ENCODE results near the gene FCER1G.

GRCh38 chr1:161222175-161223019 is 7.3 kb downstream of the FCER1G start:
- TF ChIP-seq, protein P1, sequence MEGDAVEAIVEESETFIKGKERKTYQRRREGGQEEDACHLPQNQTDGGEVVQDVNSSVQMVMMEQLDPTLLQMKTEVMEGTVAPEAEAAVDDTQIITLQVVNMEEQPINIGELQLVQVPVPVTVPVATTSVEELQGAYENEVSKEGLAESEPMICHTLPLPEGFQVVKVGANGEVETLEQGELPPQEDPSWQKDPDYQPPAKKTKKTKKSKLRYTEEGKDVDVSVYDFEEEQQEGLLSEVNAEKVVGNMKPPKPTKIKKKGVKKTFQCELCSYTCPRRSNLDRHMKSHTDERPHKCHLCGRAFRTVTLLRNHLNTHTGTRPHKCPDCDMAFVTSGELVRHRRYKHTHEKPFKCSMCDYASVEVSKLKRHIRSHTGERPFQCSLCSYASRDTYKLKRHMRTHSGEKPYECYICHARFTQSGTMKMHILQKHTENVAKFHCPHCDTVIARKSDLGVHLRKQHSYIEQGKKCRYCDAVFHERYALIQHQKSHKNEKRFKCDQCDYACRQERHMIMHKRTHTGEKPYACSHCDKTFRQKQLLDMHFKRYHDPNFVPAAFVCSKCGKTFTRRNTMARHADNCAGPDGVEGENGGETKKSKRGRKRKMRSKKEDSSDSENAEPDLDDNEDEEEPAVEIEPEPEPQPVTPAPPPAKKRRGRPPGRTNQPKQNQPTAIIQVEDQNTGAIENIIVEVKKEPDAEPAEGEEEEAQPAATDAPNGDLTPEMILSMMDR (conservative IDR thresholded peaks at IDR 0.05; ENCODE audit: low read length), result no peak
- no peak for TF ChIP-seq EZH2phosphoT487 (IDR thresholded peaks at IDR 0.05; ENCODE audit: borderline replicate concordance)

All from Loucy (cell line).